ENCODE data around the gene ACTG2. TPM values are rescaled to one million over a fixed set of nuclear protein-coding genes. Genes with fewer than 3 reads are reported as not detected.

Gene ACTG2
- total RNA-seq, 4 donors from 2014 or later = 0.41 to 3.1 (median 1.9) TPM

DNA sequence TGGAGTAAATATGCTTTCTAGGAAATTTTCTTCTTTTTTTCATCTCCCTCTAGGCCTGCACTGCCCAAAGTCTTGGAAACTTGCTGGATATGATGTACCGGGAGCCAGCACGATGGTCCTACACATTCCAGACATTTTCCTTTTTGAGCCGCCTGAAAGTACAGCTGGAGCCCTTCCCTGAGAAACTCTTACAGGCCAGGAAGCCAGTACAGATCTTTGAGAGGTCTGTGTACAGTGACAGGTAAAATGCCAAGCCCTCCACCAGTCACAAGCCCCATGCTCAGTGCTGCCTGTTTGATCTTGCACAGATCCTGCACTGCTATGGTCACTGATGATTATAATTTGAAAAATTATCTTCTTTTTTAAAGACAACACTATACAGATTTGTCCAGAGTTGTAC, 53.9 kb downstream of the ACTG2 start:
- H3K36me3 ChIP-seq = peaks cover 0 to 47% of the 10 kb centered on the region in 2 donors
- TF ChIP-seq CTCF (IDR thresholded peaks at IDR 0.05 in 4 of 5, conservative IDR thresholded peaks at IDR 0.05 in 1 of 5) (no peak), POLR2A (IDR thresholded peaks at IDR 0.05) (no peak)
- intact Hi-C loops (cut with DNase I; ENCODE audit: low total_unique reads) = no loop called here
- H3K27ac ChIP-seq = no peak overlapping the region
- H3K27me3 ChIP-seq = no peaks in the 10 kb centered on the region
- H3K4me1 ChIP-seq = no peaks in the 10 kb centered on the region
- DNase-seq = no peak
- in situ Hi-C loops (cut with MboI; ENCODE audit: low sequenced_read_pairs in 4 of 4) = no loop called here
- H3K9me3 ChIP-seq = no peaks in the 10 kb centered on the region
- H3K4me3 ChIP-seq = no peak overlapping the region
- ATAC-seq = no peak

DNA sequence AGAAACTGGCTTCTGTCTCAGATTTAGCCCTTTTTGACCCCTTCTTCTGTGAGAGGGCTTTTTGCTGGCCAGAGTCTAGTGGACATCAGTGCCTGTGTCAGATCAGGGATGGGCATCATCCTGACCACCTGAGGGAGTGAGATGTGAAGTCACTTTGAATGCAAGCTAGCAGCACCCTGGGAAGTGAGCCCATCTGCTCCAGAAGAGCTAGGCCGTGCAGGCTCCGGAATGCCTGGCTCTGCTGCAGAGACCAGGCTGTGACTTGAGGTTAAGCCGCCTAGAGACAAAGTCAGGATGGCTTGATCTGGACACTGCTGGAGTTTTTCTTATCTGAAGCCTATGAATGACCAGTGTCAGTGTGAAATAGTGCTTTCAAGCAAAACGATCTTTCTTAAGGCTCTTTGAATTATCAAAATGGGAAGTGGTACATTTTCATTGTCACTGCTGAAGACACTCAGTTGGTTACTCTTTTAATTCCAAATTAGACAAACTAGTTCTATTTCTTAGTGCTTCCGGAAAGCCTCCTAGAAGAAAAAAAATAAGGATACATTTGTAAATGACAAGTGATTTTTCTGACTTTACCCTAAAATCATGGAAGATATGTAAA, 54.7 kb downstream of the ACTG2 start:
- intact Hi-C loops (cut with DNase I; ENCODE audit: low total_unique reads) (no loop called here), in situ Hi-C loops (cut with MboI; ENCODE audit: low sequenced_read_pairs in 4 of 4) (no loop called here)
- Histone ChIP-seq H3K4me3 (no peak overlapping the region), H3K9me3 (no peaks in the 10 kb centered on the region), H3K27me3 (no peaks in the 10 kb centered on the region), H3K27ac (no peak overlapping the region), H3K4me1 (no peaks in the 10 kb centered on the region), H3K36me3 (peaks cover 0 to 55% of the 10 kb centered on the region in 2 donors)
- DNase-seq (no peak), ATAC-seq (no peak)
- TF ChIP-seq POLR2A (IDR thresholded peaks at IDR 0.05) (no peak), CTCF (IDR thresholded peaks at IDR 0.05 in 4 of 5, conservative IDR thresholded peaks at IDR 0.05 in 1 of 5) (no peak)

GRCh38 chr2:73949802-73950201, 57.0 kb downstream of the ACTG2 start:
- in situ Hi-C loops (cut with MboI; ENCODE audit: low sequenced_read_pairs in 4 of 4) (no loop called here), intact Hi-C loops (cut with DNase I; ENCODE audit: low total_unique reads) (no loop called here)
- no peaks in the 10 kb centered on the region for H3K9me3 ChIP-seq
- no peak overlapping the region for H3K4me3 ChIP-seq
- H3K4me1 ChIP-seq = no peaks in the 10 kb centered on the region
- H3K27me3 ChIP-seq = no peaks in the 10 kb centered on the region
- DNase-seq (no peak), ATAC-seq (no peak)
- H3K36me3 ChIP-seq = peaks cover 0 to 73% of the 10 kb centered on the region in 2 donors
- no peak overlapping the region for H3K27ac ChIP-seq
- TF ChIP-seq POLR2A (IDR thresholded peaks at IDR 0.05) (no peak), CTCF (IDR thresholded peaks at IDR 0.05 in 4 of 5, conservative IDR thresholded peaks at IDR 0.05 in 1 of 5) (no peak)

- H3K4me3 ChIP-seq = no peak overlapping the region
- no peak overlapping the region for H3K27ac ChIP-seq
- no peaks in the 10 kb centered on the region for H3K9me3 ChIP-seq
- in situ Hi-C loops (cut with MboI; ENCODE audit: low sequenced_read_pairs in 4 of 4) = no loop called here
- no peaks in the 10 kb centered on the region for H3K4me1 ChIP-seq
- DNase-seq = peak in 1 of 2 donors; percentile 29
- H3K27me3 ChIP-seq = no peaks in the 10 kb centered on the region
- no peak for ATAC-seq
- H3K36me3 ChIP-seq = peaks cover 0 to 76% of the 10 kb centered on the region in 2 donors
- intact Hi-C loops (cut with DNase I; ENCODE audit: low total_unique reads) = no loop called here
- TF ChIP-seq POLR2A (IDR thresholded peaks at IDR 0.05) (no peak), CTCF (IDR thresholded peaks at IDR 0.05 in 4 of 5, conservative IDR thresholded peaks at IDR 0.05 in 1 of 5) (no peak)
These were observed 60.0 kb downstream of the ACTG2 start for GRCh38 chr2:73952499-73953446.

Data from gastrocnemius medialis (tissue), 4 donors.